GM19372 (cell line): ENCODE data around the gene PEX11A.

Experiments used
- ATAC-seq: cut with Tn5 transposase; IDR thresholded peaks from one replicate; pipeline ENCODE4 v1.9.1; 2021; ENCODE audit warnings: mild to moderate bottlenecking, low read depth, moderate library complexity; ENCODE audit not compliant: unreplicated experiment

Gene PEX11A

GRCh38 chr15:89657686-89658200, 32.8 kb downstream of the PEX11A start:
- ATAC-seq, result no peak

GRCh38 chr15:89656116-89656815, 34.3 kb downstream of the PEX11A start:
- ATAC-seq, result no peak

DNA sequence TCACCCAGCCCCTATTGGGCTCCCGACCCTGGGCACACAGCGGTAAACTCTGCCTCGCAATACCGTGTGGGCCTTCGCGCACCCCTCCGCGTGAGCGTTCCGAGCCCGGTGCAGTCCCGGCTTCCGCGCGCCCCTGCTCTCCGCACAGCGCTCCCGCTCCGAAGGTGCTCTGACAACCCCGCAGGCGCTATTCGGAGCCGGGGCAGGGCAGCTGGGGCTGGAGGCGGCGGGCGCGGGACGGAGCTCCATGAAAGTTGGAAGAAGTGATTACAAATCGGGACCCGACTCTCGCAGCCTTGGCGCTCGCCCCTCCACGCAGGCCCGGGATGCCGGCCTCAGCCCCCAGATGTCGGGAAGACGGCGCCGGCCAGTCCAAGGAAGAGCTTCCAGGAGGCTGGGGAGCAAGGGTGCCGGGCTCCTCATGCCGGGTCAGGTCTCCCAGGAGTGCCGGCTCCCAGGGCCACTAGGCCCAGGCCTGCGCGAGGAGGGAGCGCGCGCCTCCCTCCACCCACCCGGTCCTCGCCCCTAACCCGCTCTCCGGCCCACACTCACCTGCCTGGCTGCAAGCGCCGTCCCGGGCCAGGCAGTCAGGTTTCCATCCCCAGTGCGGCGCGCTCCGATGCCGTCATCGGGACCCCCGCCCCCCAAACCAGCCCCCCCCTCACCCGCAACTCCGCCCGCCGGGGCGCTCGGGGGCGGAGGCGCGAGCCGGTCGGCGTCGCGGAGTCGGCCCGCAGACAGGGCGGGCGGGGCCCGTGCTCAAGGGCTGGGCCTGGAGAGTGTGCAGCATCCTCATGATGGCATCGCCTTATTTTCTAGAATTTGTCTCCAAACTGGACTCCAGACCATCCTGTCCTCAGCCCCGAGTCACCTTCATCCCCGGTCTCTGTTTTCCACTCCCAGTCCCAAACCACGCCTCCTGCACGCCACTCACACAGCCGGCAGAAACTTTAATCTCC, 35.4 kb downstream of the PEX11A start, which contains the start of gene KIF7:
Gene KIF7 (minus strand): TSS at position 621 of the 959 bp plus-strand sequence. CDS start 2,537 bp downstream, outside the sequence.
- no peak for ATAC-seq

DNA sequence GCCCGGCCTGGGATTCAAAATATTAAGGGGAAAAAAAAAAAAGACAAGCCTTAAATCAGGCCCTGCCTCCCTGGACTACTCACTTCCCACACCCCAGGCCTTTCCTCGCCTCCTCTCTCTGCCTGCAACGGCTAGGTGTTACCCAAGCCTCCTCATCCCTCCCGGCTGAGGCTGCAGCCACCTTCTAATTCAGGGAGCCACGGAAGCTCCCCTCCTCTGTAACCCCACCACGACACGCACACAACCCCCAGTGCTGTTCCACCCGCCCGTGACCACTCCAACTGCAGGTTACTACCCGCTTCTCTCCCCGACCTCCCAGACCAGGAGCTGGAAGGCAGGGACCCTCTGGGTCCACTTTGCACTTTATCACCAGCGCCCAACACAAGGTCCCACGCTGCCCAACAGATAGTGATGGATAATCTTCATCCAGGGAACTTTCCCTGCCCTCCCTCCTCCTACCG, 36.2 kb downstream of the PEX11A start:
- no peak for ATAC-seq

GRCh38 chr15:89653578-89653977, 37.0 kb downstream of the PEX11A start:
- no peak for ATAC-seq

DNA sequence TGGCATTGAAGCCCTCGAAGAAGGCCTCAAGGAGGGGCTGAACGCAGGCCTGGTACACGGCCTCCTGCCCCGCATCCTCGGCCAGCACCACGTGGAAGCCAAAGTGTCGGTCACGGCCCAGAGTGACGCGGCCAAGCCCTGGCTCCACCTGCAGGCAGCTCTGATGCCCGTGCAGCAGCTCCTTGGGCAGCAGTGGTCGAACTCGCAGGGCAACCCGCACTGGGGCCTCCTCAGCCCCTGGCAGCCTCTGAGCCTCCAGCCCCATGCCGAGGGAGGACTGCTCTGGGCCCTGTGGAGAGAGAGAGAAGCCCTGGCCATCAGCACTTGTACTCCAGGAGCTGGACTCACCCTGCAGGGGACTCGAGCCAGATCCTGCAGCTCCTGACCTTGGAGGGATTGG, 37.9 kb downstream of the PEX11A start:
- ATAC-seq, result no peak

DNA sequence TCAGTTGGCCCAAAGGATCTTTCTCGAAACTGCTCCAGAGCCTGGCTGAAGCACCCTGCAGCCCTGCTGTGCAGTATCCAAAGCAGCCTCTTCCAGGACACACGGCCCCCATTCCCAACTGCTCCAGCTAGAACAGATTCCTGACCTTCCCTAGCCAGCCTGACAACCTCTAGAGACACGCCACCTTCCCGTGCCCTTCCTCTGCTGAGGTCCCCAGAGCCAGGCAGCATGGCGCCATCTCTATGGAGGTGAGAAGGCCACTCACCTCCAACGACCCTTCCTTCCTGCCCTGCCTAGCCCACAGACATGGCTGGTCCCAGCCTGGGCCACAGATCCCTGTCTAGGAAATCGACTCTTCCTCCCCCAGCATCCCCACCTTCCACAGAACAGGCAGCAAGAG, 38.4 kb downstream of the PEX11A start:
- ATAC-seq, result no peak

GRCh38 chr15:89649716-89650115, 40.8 kb downstream of the PEX11A start:
- ATAC-seq, result no peak

DNA sequence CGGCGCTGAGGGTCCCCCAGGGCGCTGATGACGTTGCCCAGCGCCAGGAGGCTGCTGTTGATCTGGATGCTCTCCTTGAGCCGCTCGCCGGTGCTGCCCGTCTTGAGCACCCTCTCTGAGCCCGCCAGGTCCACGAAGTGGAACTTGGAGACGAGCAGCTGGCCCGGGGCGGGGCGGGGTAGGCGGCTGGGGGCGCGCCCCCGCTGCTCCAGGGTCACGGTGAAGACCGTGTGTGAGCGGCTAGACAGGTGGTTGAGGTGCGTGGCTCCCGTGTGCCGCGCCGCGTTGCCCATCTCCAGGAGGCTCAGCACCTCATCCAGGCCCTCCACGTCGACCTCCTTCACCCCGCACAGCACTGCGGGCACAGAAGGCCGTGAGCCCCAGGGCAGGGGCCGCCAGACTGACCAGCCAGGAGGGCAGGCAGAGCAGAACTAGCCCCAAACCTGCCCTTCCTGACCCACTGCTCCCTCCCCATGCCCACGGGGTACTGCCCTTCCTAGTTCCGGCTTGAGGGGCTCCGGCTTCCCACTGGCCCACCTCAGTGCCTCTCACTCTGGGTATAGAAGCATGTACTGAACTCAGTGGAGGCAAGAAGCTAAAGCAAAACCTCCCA, 41.4 kb downstream of the PEX11A start:
- ATAC-seq, result no peak

GRCh38 chr15:89648106-89649012, 42.2 kb downstream of the PEX11A start:
- ATAC-seq, result no peak

DNA sequence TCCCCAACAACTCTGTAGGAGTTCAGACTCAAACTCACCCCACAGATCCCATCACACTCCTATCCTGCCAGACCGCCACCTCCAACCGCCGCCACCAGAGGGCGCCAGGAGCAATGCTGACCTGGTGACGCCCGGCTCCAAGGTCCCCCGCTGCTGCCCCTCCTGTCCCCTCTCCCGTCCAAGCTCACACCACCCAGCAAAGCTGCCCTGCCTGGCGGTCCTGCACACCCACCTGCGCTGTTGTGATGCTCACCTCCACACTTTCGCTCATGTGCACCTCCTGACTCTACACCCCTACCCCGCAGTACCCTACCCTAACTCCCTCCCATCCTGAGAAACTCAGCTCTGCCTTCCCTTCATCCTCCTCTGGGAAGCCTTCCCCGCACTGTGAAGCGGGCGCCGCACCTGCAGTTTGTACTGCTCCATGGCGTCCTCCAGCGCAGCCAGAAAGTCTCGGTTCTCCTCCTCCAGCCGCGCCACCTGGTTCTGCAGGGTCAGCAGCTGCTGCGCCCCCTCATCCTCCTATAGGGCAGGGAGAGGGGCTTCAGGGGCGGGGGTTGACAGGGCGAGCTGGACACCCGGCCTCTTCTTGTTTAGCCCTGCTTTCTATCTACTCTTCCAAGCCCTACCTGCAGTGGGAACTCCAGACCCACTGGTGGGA, 43.2 kb downstream of the PEX11A start:
- ATAC-seq, result peak; percentile 62

- no peak for ATAC-seq
These were observed 44.0 kb downstream of the PEX11A start for GRCh38 chr15:89646416-89647141.

DNA sequence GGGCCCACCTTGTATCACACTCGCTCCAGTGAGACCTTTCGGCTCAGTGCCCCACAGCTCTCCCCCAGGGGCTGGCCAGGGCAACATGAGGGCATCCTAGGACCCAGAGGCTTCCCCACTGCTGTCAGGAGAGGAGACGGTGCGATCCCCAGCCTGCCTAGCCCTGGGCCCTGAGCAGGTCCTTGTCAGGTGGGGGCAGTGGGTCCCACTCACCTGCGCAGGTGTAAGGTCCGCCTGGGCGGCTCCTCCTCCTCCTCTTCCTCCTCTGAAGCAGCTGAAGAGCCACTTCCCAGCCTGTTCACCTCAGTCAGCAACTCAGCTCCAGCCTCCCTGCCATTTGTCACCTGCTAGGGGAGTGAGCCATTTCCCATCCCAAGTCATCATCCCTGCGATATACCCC, 44.9 kb downstream of the PEX11A start:
- no peak for ATAC-seq

DNA sequence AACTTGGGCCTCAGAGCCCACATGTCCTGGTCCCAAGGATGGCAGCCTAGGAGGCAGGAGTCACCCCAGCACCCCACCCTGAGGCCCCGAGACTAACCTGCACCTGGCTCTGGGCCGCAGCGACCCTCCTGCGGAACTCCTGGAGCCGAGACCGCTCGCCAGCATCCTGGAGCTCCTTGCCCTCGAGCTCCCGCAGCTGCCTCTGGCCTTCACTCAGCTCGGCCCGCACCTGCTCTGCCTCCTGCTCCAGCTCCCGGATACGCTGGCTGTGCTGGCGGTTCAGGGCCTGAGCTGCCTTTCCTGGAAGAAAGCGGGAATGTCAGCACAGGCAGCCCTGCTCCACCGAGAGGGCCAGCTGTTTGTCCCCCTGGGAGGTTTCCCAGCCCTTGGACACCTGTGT, 48.4 kb downstream of the PEX11A start:
- ATAC-seq, result no peak

- no peak for ATAC-seq
These were observed 49.5 kb downstream of the PEX11A start for GRCh38 chr15:89641053-89641452.

DNA sequence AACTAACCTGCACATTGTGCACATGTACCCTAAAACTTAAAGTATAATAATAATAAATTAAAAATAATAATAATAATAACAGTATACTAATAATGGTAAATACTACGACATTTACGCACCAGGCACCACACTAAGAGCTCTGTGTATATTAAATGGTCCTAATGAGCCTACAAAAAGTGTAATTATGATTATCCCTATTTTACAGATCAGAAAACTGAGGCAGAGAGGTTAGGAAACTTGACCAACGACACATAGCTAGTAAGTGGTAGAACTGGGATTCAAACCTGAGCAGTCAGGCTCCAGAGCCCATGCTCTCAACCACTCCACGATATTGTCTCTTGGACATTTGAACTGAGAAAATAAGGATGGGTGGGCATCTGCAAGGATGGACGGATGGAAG, 50.3 kb downstream of the PEX11A start:
- no peak for ATAC-seq

GRCh38 chr15:89633585-89633984, 57.0 kb downstream of the PEX11A start:
- no peak for ATAC-seq

DNA sequence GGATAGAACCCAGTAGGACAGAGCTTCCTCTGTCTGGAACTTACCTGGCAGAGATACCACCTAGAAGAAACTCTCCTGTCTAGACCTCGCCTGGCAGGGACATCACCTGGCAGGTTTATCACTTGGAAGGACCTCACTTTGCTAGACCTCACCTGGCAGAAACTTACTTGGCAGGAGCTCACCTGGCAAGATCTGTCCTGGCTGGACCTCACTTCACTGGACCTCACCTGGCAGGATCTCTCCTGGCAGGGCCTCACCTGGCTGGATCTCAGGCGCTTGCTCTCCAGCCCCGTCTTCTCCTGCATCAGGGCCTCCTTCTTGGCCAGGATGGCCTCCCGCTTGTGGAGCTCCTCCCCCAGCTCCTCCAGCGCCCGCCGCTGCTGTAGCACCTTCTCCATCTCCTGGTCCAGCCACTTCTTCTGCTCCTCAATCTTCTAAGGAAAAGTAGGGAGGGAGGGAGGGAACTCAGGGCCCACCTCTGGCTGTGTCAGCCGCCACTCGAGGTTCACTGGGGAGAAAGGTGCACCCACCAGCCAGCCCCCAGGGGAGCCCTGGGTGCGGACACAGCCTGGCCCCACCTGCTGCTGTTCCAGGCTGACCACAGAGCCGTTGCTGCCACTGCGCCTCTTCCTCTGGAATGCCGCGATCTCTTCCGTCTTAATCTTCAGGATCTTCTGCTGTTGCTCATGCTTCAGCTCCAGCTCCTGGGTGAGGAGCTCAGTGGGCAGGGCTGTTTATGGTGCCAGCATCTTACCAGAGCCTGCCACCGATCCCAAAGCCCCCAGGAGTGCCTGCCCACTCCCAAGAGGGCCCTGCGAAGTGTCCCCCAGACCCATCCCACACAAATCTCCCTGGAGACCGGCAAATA, 57.8 kb downstream of the PEX11A start:
- ATAC-seq, result no peak
